ENCODE measurements around the gene PGM5.
"Not testable (repeated sequence)": the region's sequence is repeated elsewhere in the genome, so short reads cannot be mapped to it uniquely, and the experiment has no call there.

DNA sequence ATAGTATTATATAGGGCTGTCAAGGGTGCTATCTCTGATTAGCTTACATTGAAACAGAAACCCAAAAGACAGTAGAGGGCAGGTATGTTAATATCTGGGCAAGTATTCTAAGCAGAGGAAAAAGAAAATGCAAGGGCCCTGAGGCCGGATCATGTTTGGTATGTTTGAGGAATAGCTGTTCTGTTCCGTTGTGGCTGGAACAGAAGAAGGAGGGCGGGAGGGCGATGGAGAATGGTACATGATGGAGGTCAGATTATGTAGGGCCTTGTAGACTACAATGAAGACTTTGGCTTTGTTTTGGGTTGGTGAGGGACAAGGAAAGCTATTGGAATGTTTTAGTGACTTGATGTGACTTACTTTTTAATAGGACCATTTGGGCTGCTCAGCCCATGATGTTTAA is 19.4 kb downstream of the PGM5 start:
- not testable (repeated sequence) for TF ChIP-seq EZH2 (IDR thresholded peaks at IDR 0.05; ENCODE audit: insufficient read depth, poor library complexity, severe bottlenecking); EZH2phosphoT487 (IDR thresholded peaks at IDR 0.05; ENCODE audit: insufficient read depth, low read depth)
